ENCODE results near the gene NCOA3.
A peak's percentile ranks its signal among the peaks of the same experiment; 100 is the strongest.
"Not testable (repeated sequence)": the region's sequence is repeated elsewhere in the genome, so short reads cannot be mapped to it uniquely, and the experiment has no call there.

NCOA3 gene

DNA sequence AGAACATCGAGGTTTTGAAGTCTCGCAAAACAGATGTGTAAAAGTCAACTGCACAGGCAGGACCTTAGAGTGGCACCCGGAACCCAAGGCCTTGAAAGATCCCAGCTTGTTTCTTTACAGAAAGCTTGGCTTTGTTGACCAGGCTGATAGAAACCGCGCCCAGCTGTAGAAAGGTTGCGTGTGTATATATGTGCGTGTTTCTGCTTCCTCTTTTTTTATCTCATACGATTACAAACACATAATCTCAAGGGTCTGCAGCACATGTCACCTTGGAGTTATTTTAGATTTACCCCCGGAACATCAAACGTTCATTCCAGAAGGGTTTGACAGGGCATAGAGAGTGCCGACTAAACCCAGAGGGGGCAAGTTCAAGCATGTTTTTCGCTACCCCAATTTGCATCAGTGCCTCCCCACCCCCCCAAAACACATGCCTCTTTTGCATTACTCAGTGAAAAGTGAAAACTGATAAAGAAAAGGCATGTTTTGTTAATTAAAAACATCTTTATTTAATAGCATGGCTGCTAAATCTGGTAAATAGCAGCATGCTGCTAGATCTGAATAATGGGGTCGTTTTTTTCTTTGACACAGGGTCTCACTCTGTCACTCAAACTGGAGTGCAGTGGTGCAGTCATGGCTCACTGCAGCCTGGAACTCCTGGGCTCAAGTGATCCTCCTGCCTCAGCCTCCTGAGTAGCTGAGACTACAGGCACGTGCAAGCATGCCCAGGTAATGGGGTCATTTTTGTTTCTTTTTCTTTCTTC is 33.2 kb upstream of the NCOA3 start:
- DNase-seq, result no peak

DNA sequence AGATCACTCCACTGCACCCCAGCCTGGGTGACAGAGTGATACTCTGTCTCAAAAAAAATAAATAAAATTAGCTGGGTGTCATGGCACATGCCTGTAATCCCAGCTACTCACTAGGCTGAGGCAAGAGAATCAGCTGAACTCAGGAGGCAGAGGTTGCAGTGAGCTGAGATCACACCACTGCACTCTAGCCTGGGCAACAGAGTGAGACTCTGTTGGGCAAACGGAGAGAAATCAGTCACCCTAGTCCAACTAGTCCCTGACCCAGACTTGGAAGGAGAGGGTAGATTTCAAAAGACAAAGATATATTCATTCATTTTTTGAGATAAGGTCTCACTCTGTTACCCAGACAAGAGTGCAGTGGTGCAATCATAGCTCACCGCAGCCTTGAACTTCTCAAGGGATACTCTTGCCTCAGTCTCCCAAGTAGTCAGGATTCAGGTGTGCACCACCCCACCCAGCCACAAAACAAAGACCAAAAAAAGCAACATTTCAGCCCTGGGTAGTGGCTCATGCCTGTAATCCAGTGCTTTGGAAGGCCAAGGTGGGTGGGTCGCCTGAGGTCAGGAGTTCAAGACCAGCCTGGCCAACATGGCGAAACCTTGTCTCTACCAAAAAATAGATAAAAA is 26.2 kb upstream of the NCOA3 start:
- DNase-seq, result no peak

DNA sequence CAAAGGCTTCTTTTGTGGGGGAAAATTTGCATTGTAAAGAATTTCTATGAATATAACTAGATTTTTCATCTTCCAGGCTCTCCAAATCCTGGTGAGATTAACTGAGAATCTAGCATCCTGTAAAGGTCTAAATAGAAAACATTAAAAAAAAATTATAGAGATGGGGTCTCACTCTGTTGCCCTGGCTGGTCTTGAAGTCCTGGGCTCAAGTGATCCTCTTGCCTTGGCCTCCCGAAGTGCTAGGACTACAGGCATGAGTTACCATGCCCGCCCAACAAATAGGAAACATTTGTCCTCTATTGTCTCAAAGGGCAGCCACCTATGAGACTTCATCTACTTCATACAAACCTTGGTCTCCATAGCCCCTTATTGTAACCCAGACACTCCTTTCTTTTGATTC is 25.2 kb upstream of the NCOA3 start:
- DNase-seq, result no peak

DNA sequence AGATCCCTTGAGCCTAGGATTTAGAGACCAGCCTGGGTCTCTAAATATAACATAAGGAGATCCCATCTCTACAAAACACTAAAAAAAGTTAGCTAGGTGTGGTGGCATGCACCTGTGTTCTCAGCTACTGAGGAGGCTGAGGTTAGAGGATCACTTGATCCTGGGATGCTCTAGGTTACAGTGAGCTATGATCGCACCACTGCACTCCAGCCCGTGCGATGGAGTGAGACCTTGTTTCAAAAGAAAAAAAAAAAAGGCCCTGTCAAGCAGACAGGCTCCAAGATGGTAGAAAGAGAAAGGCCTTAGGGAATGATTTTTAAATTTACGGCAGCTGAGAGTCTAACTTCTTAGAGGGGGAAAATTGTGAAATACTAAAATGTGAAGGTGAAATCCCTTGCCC is 22.6 kb upstream of the NCOA3 start:
- DNase-seq, result no peak

DNA sequence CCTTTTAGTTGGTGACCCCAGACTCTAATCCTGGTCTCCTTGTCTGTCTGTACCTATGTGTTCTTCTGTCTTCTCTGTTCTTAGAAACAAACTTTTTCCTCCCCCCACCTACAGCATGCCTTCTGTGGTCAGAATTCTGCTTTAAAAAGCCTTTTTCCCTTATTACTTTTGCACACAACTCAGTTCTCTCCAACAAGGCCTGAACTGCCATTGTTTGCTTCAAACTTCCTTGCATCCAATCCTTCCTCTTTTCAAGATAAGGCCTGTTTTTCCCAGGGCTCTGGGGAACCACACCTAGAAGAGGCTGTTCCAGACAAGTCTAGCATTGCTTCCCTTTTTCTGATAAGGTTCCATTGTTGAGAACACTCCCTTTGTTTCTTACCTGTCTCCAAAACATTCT is 22.2 kb upstream of the NCOA3 start:
- no peak for DNase-seq

DNA sequence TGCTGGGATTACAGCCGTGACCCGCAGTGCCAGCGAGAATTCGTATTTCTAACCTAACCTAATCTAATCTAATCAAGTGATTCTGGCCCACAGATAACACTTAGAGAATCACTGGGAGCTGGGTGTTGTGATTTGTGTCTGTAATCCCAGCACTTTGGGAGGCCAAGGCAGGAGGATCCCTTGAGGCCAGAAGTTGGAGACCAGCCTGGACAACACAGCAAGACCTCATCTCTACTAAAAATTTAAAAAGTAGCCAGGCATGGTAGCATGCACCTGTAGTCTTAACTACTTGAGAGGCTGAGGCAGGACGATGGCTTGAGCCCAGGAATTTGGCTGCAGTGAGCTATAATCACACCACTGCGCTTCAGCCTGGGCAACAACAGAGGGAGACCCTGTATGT is 21.4 kb upstream of the NCOA3 start:
- no peak for DNase-seq

DNA sequence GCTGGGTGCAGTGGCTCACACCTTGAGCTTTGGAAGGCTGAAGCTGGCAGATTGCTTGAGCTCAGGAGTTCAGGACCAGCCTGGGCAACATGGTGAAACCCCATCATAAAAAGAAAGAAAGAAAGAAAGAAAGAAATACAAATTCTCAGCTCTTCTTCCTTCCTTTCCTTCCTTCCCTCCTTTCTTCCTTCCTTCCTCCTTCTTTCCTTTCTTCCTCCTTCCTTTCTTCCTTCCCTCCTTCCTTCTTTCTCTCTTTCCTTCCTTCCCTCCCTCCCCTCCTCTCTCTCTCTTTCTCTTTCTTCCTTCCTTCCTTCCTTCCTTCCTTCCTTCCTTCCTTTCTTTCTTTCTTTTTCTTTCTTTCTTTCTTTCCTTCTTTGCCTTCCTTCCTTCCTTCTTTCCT is 21.0 kb upstream of the NCOA3 start:
- DNase-seq, result no peak

DNA sequence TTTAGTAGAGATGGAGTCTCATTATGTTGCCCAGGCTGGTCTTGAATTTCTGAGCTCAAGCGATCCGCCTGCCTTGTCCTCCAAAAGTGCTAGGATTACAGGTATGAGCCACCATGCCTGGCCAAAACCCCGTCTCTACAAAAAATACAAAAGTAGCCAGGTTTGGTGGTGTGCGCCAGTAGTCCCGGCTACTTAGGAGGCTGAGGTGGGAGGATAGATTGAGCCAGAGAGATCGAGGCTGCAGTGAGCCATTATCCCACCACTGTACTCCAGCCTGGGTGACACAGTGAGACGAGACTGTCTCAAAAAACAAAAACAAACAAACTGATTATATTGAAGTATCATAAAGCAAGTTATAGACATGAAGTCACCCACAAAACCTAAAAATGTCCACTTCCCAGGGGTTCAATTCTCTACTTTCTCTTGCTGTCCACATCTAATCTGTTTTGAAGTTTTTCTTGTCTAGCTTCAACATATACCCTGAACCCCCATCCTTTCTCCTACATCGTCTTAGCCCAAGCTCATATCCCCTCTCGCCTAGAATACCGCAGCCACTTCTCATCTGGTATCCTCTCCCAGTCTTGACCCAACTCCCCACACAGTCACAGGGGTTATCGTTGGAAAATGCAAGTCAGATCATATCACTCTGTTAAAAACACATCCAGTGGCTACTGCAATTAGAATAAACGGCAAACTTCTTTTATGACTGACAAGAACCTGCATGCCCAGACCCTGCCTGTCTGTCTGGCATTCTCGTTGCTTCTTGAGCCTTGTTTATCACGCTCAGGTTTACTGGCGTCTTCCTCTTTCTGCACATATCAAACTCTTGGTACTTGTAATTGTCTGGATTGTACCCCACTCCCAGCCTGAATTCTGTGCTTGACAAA is 20.1 kb upstream of the NCOA3 start:
- no peak for DNase-seq

DNA sequence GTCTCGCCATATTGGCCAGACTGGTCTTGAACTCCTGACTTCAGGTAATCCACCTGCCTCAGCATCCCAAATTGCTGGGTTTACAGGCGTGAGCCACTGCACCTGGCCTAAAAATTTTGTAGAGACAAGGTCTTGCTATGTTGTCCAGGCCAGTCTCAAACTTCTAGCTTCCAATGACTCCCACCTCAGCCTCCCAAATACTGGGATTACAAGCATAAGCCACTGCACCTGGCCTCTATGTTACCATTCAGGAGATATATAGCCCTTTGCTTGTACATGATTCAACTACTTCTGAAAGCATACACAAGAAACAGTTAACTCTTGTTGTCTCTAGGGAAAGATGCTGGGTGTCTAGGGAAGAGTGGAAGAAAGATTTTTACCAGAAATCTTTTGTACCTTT is 19.0 kb upstream of the NCOA3 start:
- no peak for DNase-seq

DNA sequence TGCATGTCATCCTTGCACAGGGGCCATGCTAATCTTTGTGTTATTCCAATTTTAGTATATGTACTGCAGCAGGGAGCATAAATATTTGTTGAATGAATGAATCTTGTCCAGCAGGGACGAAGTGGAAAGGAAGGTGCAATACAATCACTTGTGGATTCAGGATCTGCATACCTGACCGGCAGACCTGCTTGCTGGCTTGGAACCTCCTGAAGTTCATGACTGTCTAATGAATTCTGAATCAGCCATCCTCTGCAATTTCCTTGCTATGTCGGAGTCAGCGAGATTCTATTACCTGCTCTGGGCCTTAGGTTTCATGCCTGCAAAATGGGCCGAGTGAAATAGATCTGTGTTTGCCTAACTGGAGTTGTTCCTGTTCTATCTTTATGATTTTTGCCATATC is 17.4 kb upstream of the NCOA3 start:
- no peak for DNase-seq

DNA sequence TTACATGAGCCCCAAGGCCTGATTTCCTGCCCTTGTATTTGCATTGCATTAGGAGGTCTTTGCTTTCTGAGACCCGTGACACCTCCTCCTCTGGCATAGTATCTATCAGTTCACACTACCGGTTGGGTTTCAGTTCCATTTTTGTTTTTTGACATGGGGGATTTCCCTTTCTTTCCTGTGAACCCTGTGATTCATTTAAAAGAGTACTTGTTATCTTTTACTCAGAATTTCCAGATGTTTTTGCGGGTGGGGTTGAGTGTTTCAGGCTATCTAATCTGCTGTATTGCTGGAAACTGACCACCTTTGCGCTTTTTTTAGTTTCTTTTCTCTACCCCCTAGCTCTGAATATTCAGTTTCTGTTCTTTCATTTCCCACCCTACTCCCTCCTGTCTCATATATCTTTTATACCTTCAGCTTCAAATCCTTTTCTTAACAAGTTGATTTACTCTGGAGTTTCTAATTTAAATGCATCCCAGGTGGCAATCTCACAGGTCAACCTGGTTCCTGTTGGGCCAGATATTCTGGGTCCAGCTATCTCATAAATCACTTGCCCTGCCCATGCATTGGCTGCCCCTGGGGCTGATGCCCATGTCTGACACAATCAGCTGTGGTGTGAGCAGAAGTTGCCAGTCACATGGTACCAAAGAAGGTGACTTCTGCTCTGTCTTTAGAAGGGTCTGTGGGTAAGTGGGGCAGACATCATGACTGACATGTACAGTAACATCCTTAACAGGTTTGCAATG is 14.3 kb upstream of the NCOA3 start:
- DNase-seq, result peak in 5 of 6 experiments; percentile 12 to 57 (median 51)

DNA sequence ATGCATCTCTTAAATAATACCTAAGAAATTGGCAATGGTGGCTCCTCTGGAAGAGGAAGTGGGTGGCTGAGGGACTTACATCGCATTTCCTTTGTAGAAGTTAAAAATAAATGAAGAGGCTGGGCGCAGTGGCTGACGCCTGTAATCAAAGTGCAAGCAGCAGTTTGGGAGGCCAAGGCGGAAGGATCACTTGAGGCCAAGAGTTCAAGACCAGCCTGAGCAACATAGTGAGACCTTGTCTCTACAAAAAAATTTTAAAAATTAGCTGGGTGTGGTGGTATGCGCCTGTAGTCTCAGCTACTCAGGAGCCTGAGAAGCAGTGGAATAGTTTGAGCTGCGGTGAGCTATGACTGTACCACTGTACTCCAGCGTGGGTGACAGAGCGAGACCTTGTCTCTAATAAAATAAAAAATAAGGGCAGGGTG is 12.2 kb upstream of the NCOA3 start:
- peak in 5 of 6 experiments; percentile 22 to 58 (median 52) for DNase-seq

DNA sequence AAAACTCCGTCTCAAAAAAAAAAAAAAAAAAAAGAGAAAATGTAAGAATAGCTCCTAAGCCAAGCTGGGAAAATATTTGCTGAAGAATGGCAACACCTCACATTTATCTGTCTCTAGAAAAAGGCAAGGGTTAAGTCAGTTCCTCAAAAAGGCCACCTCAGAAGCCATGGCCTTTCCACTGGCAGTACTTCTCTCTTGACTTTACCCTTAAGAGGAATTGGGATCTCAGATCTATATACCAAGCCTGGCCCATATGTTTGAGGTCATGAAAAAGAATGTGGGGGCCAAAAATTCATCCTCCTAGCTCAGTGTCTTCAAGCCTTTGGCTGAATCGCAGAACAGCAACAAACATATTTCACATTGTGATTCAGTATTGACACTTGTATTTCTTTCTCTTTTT is 10.9 kb upstream of the NCOA3 start:
- no peak for DNase-seq

DNA sequence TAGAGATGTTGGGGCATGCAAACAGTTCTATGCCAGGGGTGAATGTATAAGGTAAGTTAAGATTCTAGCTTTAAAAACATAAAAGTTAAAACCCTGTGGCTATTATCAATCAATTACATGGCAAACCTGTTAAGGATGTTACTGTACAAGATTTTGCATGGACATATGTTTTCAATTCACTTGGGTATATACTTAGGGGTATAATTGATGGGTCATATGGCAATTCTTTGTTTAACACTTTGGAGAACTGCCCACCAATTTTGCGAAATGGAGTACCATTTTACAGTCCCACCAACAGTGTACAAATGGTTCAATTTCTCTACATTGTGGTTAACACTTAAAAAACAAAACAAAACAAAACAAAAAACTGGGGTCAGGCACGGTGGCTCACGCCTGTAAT is 9.4 kb upstream of the NCOA3 start:
- no peak for DNase-seq

DNA sequence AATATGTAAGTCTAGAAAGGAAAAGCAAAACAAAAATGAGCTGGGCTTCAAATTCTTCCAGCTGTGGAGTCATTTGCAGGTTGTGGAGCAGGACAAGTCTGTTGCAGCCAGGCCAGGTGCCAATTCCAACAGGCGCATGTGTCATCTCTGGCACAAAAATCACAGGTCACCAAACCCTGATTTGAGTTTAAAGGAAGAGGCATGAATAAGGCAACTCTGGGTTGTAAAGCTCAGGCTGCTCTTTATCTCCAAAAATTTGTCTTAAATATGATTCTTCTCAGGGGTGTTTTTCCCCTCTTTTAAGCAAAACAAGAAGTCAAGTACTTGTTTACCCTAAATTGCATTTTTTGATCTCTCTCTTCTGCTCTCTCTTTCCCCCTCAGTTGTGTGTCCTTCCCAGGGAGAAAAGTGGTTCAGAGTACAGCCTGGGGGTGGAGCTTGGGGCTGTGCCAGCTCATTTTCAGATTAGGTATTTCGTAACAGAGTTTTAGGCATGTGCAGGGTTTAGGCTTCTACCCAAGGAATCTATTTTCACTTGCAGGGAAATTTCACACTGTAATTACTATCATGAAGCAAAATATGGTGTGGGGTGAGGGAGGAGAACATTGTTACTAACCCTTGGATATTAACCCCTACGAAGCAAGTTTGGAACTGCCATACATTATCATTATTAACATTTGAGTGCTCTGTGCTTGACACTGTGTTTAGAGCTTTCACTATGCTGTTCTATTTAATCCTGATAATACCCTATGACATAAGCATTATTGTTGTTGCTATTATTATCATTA is 8.3 kb upstream of the NCOA3 start:
- peak in 5 of 6 experiments; percentile 5 to 40 (median 30) for DNase-seq

DNA sequence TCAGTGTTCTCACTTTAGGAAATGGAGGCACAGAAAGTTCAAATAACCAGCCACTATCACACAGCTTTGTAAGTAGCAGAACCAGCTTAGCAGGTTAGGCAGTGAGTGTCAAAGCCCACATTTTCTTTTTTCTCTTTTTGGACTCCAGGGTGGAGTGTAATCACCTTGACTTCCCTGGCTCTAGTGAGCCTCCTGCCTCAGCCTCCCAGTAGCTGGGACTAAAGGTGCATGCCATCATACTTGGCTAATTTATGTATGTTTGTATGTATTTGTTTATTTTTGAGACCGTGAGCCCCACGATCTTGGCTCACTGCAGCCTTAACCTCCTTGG is 7.8 kb upstream of the NCOA3 start:
- no peak for DNase-seq

DNA sequence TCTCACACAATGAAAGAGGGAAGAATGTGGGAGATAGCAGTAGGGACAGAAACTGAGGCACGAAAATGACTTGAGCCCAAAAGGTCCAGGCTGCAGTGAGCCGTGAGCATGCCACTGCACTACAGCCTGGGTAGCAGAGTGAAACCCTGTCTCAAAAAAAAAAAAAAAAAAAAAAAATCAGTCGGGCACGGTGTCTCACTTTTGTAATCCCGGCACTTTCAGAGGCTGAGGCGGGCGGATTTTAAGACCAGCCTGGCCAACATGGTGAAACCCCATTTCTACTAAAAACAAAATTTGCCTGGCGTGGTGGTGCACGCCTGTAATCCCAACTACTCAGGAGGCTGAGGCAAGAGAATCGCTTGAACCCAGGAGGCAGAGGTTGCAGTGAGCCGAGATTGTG is 7.1 kb upstream of the NCOA3 start:
- DNase-seq, result not testable (repeated sequence)

DNA sequence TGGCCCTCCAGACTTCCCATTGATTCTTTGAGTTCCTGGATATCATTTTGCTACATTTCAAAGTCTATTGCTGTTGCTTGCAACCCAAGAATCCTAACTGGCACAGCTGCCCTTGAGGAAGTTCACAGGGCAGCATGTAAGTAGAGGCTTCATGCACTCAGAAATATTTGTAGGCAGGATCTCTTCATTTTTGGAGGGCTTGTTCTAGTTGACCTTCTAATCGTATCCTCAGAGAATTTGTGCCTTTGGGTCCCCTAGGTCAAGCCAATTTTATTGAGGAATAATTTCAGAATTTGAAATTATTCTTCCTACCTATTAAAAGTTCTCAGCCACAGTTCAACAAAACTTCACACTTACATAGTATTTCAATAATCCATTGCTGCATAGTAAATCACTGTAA is 5.6 kb upstream of the NCOA3 start:
- DNase-seq, result no peak

DNA sequence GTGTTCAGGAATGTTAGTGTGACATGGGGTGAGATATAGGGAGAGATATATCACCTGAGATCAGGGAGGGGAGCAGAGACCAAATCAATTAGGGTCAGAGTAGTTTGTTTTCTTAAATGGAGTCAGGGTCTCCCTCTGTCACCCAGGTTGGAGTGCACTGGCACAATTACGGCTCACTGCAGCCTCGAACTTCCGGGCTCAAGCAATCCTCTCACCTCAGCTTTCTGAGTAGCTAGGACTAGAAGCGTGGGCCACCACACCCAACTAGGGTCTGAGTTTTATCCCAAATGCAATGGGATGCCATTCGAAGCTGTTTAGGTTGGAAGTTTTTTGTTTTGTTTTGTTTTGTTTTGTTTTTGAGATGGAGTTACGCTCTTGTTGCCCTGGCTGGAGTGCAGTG is 3.1 kb upstream of the NCOA3 start:
- no peak for DNase-seq

DNA sequence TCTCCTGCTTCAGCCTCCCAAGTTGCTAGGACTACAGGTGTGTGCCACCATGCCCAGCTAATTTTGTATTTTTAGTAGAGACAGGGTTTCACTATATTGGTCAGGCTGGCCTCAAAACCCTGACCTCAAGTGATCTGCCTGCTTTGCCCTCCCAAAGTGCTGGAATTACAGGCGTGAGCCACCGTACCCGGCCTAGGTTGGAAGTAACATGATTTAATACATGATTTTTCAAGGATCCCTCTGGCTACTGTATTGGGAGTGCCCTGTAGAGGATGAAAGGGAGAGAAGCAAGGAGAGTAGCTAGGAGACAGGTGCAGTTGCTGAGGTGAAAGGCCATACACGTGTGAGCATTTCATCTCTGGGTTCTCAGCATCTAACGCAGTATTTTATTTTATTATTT is 2.6 kb upstream of the NCOA3 start:
- DNase-seq, result no peak

DNA sequence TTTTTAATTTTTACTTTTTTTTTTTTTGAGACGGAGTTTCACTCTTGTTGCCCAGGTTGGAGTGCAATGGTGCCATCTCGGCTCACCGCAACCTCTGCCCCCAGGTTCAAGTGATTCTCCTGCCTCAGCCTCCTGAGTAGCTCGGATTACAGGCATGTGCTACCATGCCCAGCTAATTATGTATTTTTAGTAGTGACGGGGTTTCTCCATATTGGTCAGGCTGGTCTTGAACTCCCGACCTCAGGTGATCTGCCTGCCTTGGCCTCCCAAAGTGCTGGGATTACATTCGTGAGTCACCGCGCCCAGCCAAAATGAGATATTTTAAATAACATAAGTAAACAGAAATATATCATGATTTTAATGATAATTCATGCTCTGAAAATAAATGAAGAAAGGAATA is 1.6 kb upstream of the NCOA3 start:
- DNase-seq, result not testable (repeated sequence)

DNA sequence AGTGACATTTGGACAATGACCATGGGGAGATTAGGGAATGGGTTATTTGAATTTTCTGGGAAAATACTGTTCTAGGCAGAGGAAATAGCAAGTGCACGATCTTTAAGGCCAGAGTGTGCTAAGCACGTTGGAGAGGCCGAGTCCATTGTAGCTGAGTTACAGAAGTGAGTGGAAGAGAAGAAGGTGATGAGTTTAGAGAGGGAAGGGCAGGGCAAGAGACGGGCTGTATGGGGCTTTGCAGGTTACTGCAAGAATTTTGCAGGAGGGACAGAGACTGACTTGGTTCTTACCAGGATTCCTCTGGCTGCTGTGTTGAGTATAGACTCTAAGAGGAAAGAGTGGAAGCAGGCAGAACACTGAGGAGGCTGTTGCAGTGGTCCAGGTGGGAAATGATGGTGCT is 1.1 kb upstream of the NCOA3 start:
- DNase-seq, result no peak

DNA sequence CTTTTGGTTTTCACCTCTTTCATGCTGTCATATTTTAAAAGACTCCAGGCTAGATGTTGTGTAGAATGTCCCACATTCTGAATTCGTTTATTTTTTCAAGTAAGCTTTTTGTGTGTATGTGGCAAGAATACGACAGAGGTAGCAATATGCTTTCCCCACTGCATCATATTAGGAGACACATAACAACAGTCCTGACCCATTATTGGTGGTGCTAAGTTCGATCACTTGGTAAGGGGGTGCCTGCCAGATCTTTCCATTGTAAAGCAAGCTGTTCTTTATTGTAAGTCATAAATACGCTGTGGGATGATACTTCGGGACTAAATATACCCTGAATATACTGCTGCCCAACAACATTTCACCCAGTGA is 588 bp upstream of the NCOA3 start:
- no peak for DNase-seq
